HFFc6 (cell line): ENCODE measurements around the gene GIT2. TPM values are rescaled to one million over a fixed set of nuclear protein-coding genes. Genes with fewer than 3 reads are reported as not detected.
A peak's percentile ranks its signal among the peaks of the same experiment; 100 is the strongest.

ENCODE experiments used
- DNase-seq: peaks from one replicate; pipeline ENCODE4 v3.0.0-alpha.2; 2018
- H3K27ac Mint-ChIP-seq: 2 replicates; pipeline ENCODE4 v1.8.0; 2020; ENCODE audit warnings: mild to moderate bottlenecking, mixed read lengths
- H3K27me3 Mint-ChIP-seq: 2 replicates; pipeline ENCODE4 v1.8.0; 2021; ENCODE audit warnings: mild to moderate bottlenecking, moderate library complexity, mixed read lengths; ENCODE audit not compliant: insufficient read depth
- H3K36me3 Mint-ChIP-seq: 2 replicates; pipeline ENCODE4 v1.8.0; 2021; ENCODE audit warnings: low read depth, mixed read lengths
- H3K4me1 Mint-ChIP-seq: 2 replicates; pipeline ENCODE4 v1.8.0; 2020; ENCODE audit warnings: low read depth, mixed read lengths
- H3K4me3 Mint-ChIP-seq: 2 replicates; pipeline ENCODE4 v1.8.0; 2020; ENCODE audit warnings: mild to moderate bottlenecking, moderate library complexity, mixed read lengths
- H3K9me3 Mint-ChIP-seq: 2 replicates; pipeline ENCODE4 v1.8.0; 2020; ENCODE audit warnings: mild to moderate bottlenecking, mixed read lengths
- CTCF ChIP-seq: fragments of 200-600 bp; sonication (generic); IDR thresholded peaks from 2 replicates; pipeline ENCODE4 v1.5.0; 2021; ENCODE audit warnings: antibody characterized with exemption, mild to moderate bottlenecking
- total RNA-seq, 6 experiments: library from RNA; stranded (reverse); fragmentation: NEBNext Ultra II Directional; extraction: Animal tissue kit (Norgen Biotek cat#: 25700); gene quantifications; 2 replicates in 1 of 6; 3 replicates in 5 of 6; pipeline ENCODE4 v1.2.3, GENCODE V29; 2021

The GIT2 gene
- total RNA-seq, 6 experiments from 2014 or later = 56.9 to 68.8 (median 64.9) TPM

- H3K4me3 Mint-ChIP-seq = no peak overlapping the region
- TF ChIP-seq CTCF = no peak
- H3K36me3 Mint-ChIP-seq = peaks cover 20% of the 10 kb centered on the region
These were observed 70.9 kb downstream of the GIT2 start for GRCh38 chr12:109925185-109925840.

GRCh38 chr12:109923481-109924245, 72.5 kb downstream of the GIT2 start:
- Mint-ChIP-seq H3K27ac (no peak overlapping the region), H3K9me3 (no peaks in the 10 kb centered on the region), H3K4me3 (no peak overlapping the region), H3K36me3 (peaks cover 35% of the 10 kb centered on the region), H3K4me1 (peaks cover 5% of the 10 kb centered on the region), H3K27me3 (peaks cover 6% of the 10 kb centered on the region)
- no peak for TF ChIP-seq CTCF
- DNase-seq = no peak

More at GRCh38 chr12:109925185-109925840, 70.9 kb downstream of the GIT2 start:
- DNase-seq = no peak
- H3K9me3 Mint-ChIP-seq = no peaks in the 10 kb centered on the region
- peaks cover 6% of the 10 kb centered on the region for H3K27me3 Mint-ChIP-seq
- peak overlapping the region; percentile 10; the same call in 1 of the 2 replicates for H3K27ac Mint-ChIP-seq
- peaks cover 5% of the 10 kb centered on the region for H3K4me1 Mint-ChIP-seq

DNA sequence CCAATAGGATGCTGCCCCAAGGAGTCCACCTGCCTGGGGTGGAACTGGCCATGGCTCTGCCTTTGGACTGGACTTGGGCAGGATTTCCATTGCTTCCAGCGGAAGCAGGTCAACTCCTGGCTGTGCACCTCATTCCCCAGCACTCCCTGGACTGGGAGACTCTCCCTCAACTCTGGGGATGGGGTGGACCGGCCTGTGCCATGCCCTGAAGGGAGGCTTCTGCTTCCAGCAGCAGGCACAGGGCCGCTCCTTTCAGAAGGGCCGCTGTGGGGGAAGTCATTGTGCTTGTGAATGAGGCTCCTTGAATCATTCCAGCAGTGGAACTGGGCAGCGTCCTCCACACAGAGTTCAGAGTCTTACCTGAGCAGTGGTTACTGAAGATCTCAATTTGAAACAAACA, 73.1 kb downstream of the GIT2 start:
- no peak overlapping the region for H3K27ac Mint-ChIP-seq

GRCh38 chr12:109921982-109922381, 74.2 kb downstream of the GIT2 start:
- peaks cover 33% of the 10 kb centered on the region for H3K36me3 Mint-ChIP-seq

More for the DNA sequence above, 73.1 kb downstream of the GIT2 start:
- Mint-ChIP-seq H3K4me3 (no peak overlapping the region), H3K36me3 (peaks cover 35% of the 10 kb centered on the region), H3K9me3 (no peaks in the 10 kb centered on the region), H3K27me3 (peaks cover 6% of the 10 kb centered on the region), H3K4me1 (peaks cover 5% of the 10 kb centered on the region)
- no peak for TF ChIP-seq CTCF
- no peak for DNase-seq

GRCh38 chr12:109920261-109920780, 75.8 kb downstream of the GIT2 start:
- no peaks in the 10 kb centered on the region for H3K9me3 Mint-ChIP-seq
- TF ChIP-seq CTCF = no peak; the same call in 1 of the 2 replicates
- H3K27ac Mint-ChIP-seq = no peak overlapping the region; the same call in 1 of the 2 replicates
- peak; percentile 2 for DNase-seq
- H3K4me3 Mint-ChIP-seq = no peak overlapping the region
- H3K4me1 Mint-ChIP-seq = no peaks in the 10 kb centered on the region
- H3K36me3 Mint-ChIP-seq = peaks cover 33% of the 10 kb centered on the region
- peaks cover 1% of the 10 kb centered on the region for H3K27me3 Mint-ChIP-seq

More at GRCh38 chr12:109921982-109922381, 74.2 kb downstream of the GIT2 start:
- no peak for DNase-seq
- no peaks in the 10 kb centered on the region for H3K9me3 Mint-ChIP-seq
- H3K4me3 Mint-ChIP-seq = no peak overlapping the region
- H3K27me3 Mint-ChIP-seq = peaks cover 1% of the 10 kb centered on the region
- no peak for TF ChIP-seq CTCF
- no peak overlapping the region for H3K27ac Mint-ChIP-seq
- no peaks in the 10 kb centered on the region for H3K4me1 Mint-ChIP-seq
